Suprapubic skin (tissue), 3 donors: ENCODE measurements around the gene PEAR1.

ENCODE experiments used
- CTCF ChIP-seq, 2 donors: fragments of 200-600 bp in 1 of 2; fragments of 450-650 bp in 1 of 2; sonication (generic) in 1 of 2; IDR thresholded peaks; one replicate each; pipeline ENCODE4 v1.5.1; 2016 to 2019; ENCODE audit warnings: antibody characterized with exemption in 2 of 2, mild to moderate bottlenecking in 1 of 2, moderate library complexity in 1 of 2
- POLR2A ChIP-seq, 2 donors: fragments of 450-650 bp; IDR thresholded peaks; one replicate each; pipeline ENCODE4 v1.6.1; 2017; ENCODE audit warnings: antibody characterized with exemption in 2 of 2, mild to moderate bottlenecking in 2 of 2, moderate library complexity in 2 of 2

GRCh38 chr1:156953571-156953970 lies 60.1 kb downstream of the PEAR1 start:
- no peak for TF ChIP-seq CTCF (IDR thresholded peaks at IDR 0.05)
- no peak for TF ChIP-seq POLR2A (IDR thresholded peaks at IDR 0.05)
